Liver (tissue), 9 donors: ENCODE data around the gene UTRN. TPM values are rescaled to one million over a fixed set of nuclear protein-coding genes. Genes with fewer than 3 reads are reported as not detected.

Experiments used
- DNase-seq: peaks from one replicate; pipeline ENCODE4 v3.0.0-alpha.2; 2017; ENCODE audit warnings: low spot score
- H3K27ac ChIP-seq, 2 donors: one replicate each; pipeline ENCODE4 v1.7.0; 2013; ENCODE audit warnings: inconsistent platforms in 2 of 2, low read length in 2 of 2, control low read depth in 1 of 2, low read depth in 1 of 2, mild to moderate bottlenecking in 1 of 2
- H3K27me3 ChIP-seq, 4 donors: one replicate each; pipeline versions ENCODE4 v1.6.1 to v1.7.0; 2013; ENCODE audit warnings: low read length in 3 of 4, inconsistent platforms in 1 of 4, mild to moderate bottlenecking in 1 of 4, moderate library complexity in 1 of 4; ENCODE audit not compliant: control insufficient read depth in 4 of 4, insufficient read depth in 4 of 4
- H3K36me3 ChIP-seq, 4 donors: one replicate each; pipeline versions ENCODE4 v1.6.1 to v1.7.0; 2013; ENCODE audit warnings: low read length in 3 of 4, mild to moderate bottlenecking in 3 of 4, low read depth in 1 of 4, moderate library complexity in 1 of 4; ENCODE audit not compliant: control insufficient read depth in 4 of 4, insufficient read depth in 3 of 4
- H3K4me1 ChIP-seq, 4 donors: one replicate each; pipeline versions ENCODE4 v1.6.1 to v1.7.0; 2013; ENCODE audit warnings: low read length in 3 of 4, mild to moderate bottlenecking in 3 of 4, moderate library complexity in 1 of 4; ENCODE audit not compliant: control insufficient read depth in 4 of 4, insufficient read depth in 4 of 4
- H3K4me3 ChIP-seq, 3 donors: one replicate each; pipeline versions ENCODE4 v1.6.1 to v1.7.0; 2013; ENCODE audit warnings: low read length in 3 of 3, control low read depth in 1 of 3, low read depth in 1 of 3, mild to moderate bottlenecking in 1 of 3
- H3K9ac ChIP-seq, 2 donors: one replicate each; pipeline ENCODE4 v1.7.0; 2013; ENCODE audit warnings: low read length in 2 of 2, mild to moderate bottlenecking in 2 of 2, moderate library complexity in 2 of 2, control low read depth in 1 of 2, low read depth in 1 of 2
- H3K9me3 ChIP-seq, 4 donors: one replicate each; pipeline versions ENCODE4 v1.6.1 to v1.7.0; 2013; ENCODE audit warnings: low read length in 3 of 4; ENCODE audit not compliant: control insufficient read depth in 4 of 4
- EGR1 ChIP-seq, 2 donors: IDR thresholded peaks; 2 replicates each; pipeline ENCODE4 v1.6.1; 2016 to 2018; ENCODE audit warnings: antibody characterized with exemption in 2 of 2, low read depth in 2 of 2
- FOXA1 ChIP-seq: IDR thresholded peaks from 2 replicates; pipeline ENCODE4 v1.6.1; 2016; ENCODE audit warnings: antibody characterized with exemption
- FOXA2 ChIP-seq: IDR thresholded peaks from 2 replicates; pipeline ENCODE4 v1.6.1; 2016; ENCODE audit warnings: antibody characterized with exemption
- GABPA ChIP-seq, 2 donors: IDR thresholded peaks in 1 of 2; conservative IDR thresholded peaks in 1 of 2; 2 replicates each; pipeline ENCODE4 v1.6.1; 2016; ENCODE audit warnings: antibody characterized with exemption in 2 of 2, mild to moderate bottlenecking in 1 of 2, moderate library complexity in 1 of 2
- HNF4A ChIP-seq, 2 donors: conservative IDR thresholded peaks; 2 replicates each; pipeline ENCODE4 v1.6.1; 2016; ENCODE audit warnings: antibody characterized with exemption in 2 of 2, mild to moderate bottlenecking in 2 of 2
- HNF4G ChIP-seq: IDR thresholded peaks from 2 replicates; pipeline ENCODE4 v1.6.1; 2016; ENCODE audit warnings: antibody characterized with exemption
- JUND ChIP-seq, 2 donors: IDR thresholded peaks; 2 replicates each; pipeline ENCODE4 v1.6.1; 2016; ENCODE audit warnings: antibody characterized with exemption in 2 of 2
- NR2F2 ChIP-seq: IDR thresholded peaks from 2 replicates; pipeline ENCODE4 v1.6.1; 2016; ENCODE audit warnings: antibody characterized with exemption
- RAD21 ChIP-seq, 2 donors: IDR thresholded peaks; 2 replicates each; pipeline ENCODE4 v1.6.1; 2016; ENCODE audit warnings: antibody characterized with exemption in 2 of 2, mild to moderate bottlenecking in 2 of 2
- RXRA ChIP-seq, 2 donors: IDR thresholded peaks; 2 replicates each; pipeline ENCODE4 v1.6.1; 2017 to 2018; ENCODE audit warnings: antibody characterized with exemption in 2 of 2, mild to moderate bottlenecking in 1 of 2
- SP1 ChIP-seq: IDR thresholded peaks from 2 replicates; pipeline ENCODE4 v1.6.1; 2018; ENCODE audit warnings: antibody characterized with exemption, mild to moderate bottlenecking
- TAF1 ChIP-seq: conservative IDR thresholded peaks from 2 replicates; pipeline ENCODE4 v1.6.1; 2016; ENCODE audit warnings: antibody characterized with exemption, mild to moderate bottlenecking
- YY1 ChIP-seq: IDR thresholded peaks from 2 replicates; pipeline ENCODE4 v1.6.1; 2016; ENCODE audit warnings: antibody characterized with exemption, mild to moderate bottlenecking
- WGBS: extraction: QIAGEN DNeasy Blood & Tissue Kit; methylation state at CpG from one replicate; pipeline ENCODE4 v1.1.7; 2013; 5-methylcytosine and 5-hydroxymethylcytosine counted together
- polyA plus RNA-seq, 2 donors: library from polyadenylated mRNA; stranded (reverse) in 1 of 2; unstranded in 1 of 2; fragments of 200-250 nt in 1 of 2; fragments of >200 nt in 1 of 2; fragmentation: Nextera tagmentation in 1 of 2; extraction: Ambion mirVana in 1 of 2; gene quantifications; one replicate each; pipeline versions ENCODE4 v1.2.1 to v1.2.3, GENCODE V29; 2013 to 2015
- total RNA-seq, 2 donors: library from RNA; depleted of rRNA; stranded (reverse); fragments of >200 nt; gene quantifications; one replicate each; pipeline ENCODE4 v1.2.3, GENCODE V29; 2014
- TF ChIP-seq, protein P1 (sequence below): IDR thresholded peaks from 2 replicates; pipeline ENCODE4 v1.6.1; 2016; ENCODE audit warnings: antibody characterized with exemption
- TF ChIP-seq, protein P2 (sequence below): IDR thresholded peaks from 2 replicates; pipeline ENCODE4 v1.6.1; 2016; ENCODE audit warnings: antibody characterized with exemption
- TF ChIP-seq, protein P3 (sequence below): IDR thresholded peaks from 2 replicates; pipeline ENCODE4 v1.6.1; 2016; ENCODE audit warnings: antibody characterized with exemption
- TF ChIP-seq, protein P4 (sequence below): IDR thresholded peaks from 2 replicates; pipeline ENCODE4 v1.6.1; 2016; ENCODE audit warnings: antibody characterized with exemption, mild to moderate bottlenecking
- TF ChIP-seq, protein P5 (sequence below): fragments of 150-350 bp; IDR thresholded peaks from 2 replicates; pipeline ENCODE4 v1.5.1; 2017; ENCODE audit warnings: improper control_type of control experiment, low read depth, low read length; ENCODE audit not compliant: missing input control
- donor health status: healthy.
- donor health status: healthy.
- donor health status: healthy.
- donor health status: healthy.
- donor health status: healthy.

UTRN gene
- total and polyA plus RNA-seq, 4 donors: 6.9 to 83.7 (median 47.6) TPM

DNA sequence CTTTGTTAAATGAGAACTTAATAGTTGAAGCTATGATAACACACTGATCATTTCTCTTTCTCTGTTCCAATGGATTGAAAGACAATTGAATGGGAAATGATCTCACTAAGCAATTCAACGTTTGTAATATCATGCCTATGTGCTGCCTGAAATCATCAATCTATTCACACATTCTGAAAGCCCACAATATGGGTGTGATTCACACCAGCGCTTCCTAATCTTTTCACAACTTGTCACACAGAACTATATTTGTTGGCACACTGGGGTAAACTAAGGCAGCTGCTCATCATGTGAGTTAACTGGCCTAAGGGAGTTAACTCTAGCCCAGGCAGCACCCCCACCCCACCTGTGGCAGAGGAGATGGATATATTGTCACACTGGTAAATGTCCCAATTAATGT, 37.1 kb upstream of the UTRN start:
- DNase-seq: no peak
- no peak overlapping the region for H3K4me3 ChIP-seq
- 86% methylated on average over 2 of the region's 2 CpGs for WGBS
- H3K27ac ChIP-seq: no peak overlapping the region
- H3K4me1 ChIP-seq: no peaks in the 10 kb centered on the region
- TF ChIP-seq EGR1 (IDR thresholded peaks at IDR 0.05; ENCODE audit: low read depth in 2 of 2): no peak
- TF ChIP-seq, protein P1, sequence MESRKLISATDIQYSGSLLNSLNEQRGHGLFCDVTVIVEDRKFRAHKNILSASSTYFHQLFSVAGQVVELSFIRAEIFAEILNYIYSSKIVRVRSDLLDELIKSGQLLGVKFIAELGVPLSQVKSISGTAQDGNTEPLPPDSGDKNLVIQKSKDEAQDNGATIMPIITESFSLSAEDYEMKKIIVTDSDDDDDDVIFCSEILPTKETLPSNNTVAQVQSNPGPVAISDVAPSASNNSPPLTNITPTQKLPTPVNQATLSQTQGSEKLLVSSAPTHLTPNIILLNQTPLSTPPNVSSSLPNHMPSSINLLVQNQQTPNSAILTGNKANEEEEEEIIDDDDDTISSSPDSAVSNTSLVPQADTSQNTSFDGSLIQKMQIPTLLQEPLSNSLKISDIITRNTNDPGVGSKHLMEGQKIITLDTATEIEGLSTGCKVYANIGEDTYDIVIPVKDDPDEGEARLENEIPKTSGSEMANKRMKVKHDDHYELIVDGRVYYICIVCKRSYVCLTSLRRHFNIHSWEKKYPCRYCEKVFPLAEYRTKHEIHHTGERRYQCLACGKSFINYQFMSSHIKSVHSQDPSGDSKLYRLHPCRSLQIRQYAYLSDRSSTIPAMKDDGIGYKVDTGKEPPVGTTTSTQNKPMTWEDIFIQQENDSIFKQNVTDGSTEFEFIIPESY: no peak
- no peak for TF ChIP-seq YY1
- TF ChIP-seq GABPA (IDR thresholded peaks at IDR 0.05 in 1 of 2, conservative IDR thresholded peaks at IDR 0.05 in 1 of 2): no peak
- TF ChIP-seq, protein P2, sequence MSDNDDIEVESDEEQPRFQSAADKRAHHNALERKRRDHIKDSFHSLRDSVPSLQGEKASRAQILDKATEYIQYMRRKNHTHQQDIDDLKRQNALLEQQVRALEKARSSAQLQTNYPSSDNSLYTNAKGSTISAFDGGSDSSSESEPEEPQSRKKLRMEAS: no peak
- no peak for TF ChIP-seq JUND (IDR thresholded peaks at IDR 0.05)
- TF ChIP-seq, protein P3, sequence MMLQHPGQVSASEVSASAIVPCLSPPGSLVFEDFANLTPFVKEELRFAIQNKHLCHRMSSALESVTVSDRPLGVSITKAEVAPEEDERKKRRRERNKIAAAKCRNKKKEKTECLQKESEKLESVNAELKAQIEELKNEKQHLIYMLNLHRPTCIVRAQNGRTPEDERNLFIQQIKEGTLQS: no peak
- TF ChIP-seq FOXA2: no peak
- no peak for TF ChIP-seq RXRA (IDR thresholded peaks at IDR 0.05)
- no peak for TF ChIP-seq HNF4A (conservative IDR thresholded peaks at IDR 0.05)
- no peak for TF ChIP-seq TAF1
- TF ChIP-seq NR2F2: no peak
- no peak for TF ChIP-seq RAD21 (IDR thresholded peaks at IDR 0.05)
- no peak for TF ChIP-seq FOXA1
- TF ChIP-seq HNF4G: no peak
- TF ChIP-seq, protein P4, sequence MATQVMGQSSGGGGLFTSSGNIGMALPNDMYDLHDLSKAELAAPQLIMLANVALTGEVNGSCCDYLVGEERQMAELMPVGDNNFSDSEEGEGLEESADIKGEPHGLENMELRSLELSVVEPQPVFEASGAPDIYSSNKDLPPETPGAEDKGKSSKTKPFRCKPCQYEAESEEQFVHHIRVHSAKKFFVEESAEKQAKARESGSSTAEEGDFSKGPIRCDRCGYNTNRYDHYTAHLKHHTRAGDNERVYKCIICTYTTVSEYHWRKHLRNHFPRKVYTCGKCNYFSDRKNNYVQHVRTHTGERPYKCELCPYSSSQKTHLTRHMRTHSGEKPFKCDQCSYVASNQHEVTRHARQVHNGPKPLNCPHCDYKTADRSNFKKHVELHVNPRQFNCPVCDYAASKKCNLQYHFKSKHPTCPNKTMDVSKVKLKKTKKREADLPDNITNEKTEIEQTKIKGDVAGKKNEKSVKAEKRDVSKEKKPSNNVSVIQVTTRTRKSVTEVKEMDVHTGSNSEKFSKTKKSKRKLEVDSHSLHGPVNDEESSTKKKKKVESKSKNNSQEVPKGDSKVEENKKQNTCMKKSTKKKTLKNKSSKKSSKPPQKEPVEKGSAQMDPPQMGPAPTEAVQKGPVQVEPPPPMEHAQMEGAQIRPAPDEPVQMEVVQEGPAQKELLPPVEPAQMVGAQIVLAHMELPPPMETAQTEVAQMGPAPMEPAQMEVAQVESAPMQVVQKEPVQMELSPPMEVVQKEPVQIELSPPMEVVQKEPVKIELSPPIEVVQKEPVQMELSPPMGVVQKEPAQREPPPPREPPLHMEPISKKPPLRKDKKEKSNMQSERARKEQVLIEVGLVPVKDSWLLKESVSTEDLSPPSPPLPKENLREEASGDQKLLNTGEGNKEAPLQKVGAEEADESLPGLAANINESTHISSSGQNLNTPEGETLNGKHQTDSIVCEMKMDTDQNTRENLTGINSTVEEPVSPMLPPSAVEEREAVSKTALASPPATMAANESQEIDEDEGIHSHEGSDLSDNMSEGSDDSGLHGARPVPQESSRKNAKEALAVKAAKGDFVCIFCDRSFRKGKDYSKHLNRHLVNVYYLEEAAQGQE: no peak
- TF ChIP-seq, protein P5, sequence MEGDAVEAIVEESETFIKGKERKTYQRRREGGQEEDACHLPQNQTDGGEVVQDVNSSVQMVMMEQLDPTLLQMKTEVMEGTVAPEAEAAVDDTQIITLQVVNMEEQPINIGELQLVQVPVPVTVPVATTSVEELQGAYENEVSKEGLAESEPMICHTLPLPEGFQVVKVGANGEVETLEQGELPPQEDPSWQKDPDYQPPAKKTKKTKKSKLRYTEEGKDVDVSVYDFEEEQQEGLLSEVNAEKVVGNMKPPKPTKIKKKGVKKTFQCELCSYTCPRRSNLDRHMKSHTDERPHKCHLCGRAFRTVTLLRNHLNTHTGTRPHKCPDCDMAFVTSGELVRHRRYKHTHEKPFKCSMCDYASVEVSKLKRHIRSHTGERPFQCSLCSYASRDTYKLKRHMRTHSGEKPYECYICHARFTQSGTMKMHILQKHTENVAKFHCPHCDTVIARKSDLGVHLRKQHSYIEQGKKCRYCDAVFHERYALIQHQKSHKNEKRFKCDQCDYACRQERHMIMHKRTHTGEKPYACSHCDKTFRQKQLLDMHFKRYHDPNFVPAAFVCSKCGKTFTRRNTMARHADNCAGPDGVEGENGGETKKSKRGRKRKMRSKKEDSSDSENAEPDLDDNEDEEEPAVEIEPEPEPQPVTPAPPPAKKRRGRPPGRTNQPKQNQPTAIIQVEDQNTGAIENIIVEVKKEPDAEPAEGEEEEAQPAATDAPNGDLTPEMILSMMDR: no peak
- TF ChIP-seq SP1: no peak
- H3K9me3 ChIP-seq: peaks cover 0 to 9% (median 2%) of the 10 kb centered on the region in 4 donors
- no peaks in the 10 kb centered on the region for H3K36me3 ChIP-seq
- no peaks in the 10 kb centered on the region for H3K27me3 ChIP-seq
- no peak overlapping the region for H3K9ac ChIP-seq
